T-helper 17 cell (primary cell): Measurements from ENCODE around the gene SH2D4B. TPM values are rescaled to one million over a fixed set of nuclear protein-coding genes. Genes with fewer than 3 reads are reported as not detected.

ENCODE experiments used
- ATAC-seq: fragments of 150-1000 bp; cut with Tn5 transposase; 2 replicates; pipeline ENCODE4 v1.10.0; 2021; ENCODE audit warnings: mild to moderate bottlenecking, moderate library complexity
- DNase-seq, 3 donors: peaks; one replicate each; pipeline versions ENCODE4 v3.0.0 to v3.0.0-alpha.2; 2020 to 2021
- H3K9me3 ChIP-seq: one replicate; pipeline ENCODE4 v1.7.0; 2013; ENCODE audit warnings: low read length, mild to moderate bottlenecking; ENCODE audit not compliant: control insufficient read depth, poor library complexity, severe bottlenecking
- H3K27ac Mint-ChIP-seq: one replicate; pipeline ENCODE4 v1.8.0; 2022; ENCODE audit warnings: mild to moderate bottlenecking, moderate library complexity, mixed read lengths
- H3K27me3 Mint-ChIP-seq: one replicate; pipeline ENCODE4 v1.8.0; 2022; ENCODE audit warnings: mixed read lengths
- H3K36me3 Mint-ChIP-seq: one replicate; pipeline ENCODE4 v1.8.0; 2022; ENCODE audit warnings: low read depth, mixed read lengths
- H3K4me1 Mint-ChIP-seq: one replicate; pipeline ENCODE4 v1.8.0; 2022; ENCODE audit warnings: mild to moderate bottlenecking, mixed read lengths
- H3K4me3 Mint-ChIP-seq: one replicate; pipeline ENCODE4 v1.8.0; 2022; ENCODE audit warnings: mild to moderate bottlenecking, moderate library complexity, mixed read lengths
- total RNA-seq, 4 donors: library from RNA in 2 of 4; stranded (reverse) in 2 of 4; gene quantifications; one replicate each; pipeline ENCODE4 v1.2.3 and lab custom pipeline; 2022 to 2026

Gene SH2D4B
- total RNA-seq, 2 donors from 2014 or later = 0.18 to 0.30 TPM

DNA sequence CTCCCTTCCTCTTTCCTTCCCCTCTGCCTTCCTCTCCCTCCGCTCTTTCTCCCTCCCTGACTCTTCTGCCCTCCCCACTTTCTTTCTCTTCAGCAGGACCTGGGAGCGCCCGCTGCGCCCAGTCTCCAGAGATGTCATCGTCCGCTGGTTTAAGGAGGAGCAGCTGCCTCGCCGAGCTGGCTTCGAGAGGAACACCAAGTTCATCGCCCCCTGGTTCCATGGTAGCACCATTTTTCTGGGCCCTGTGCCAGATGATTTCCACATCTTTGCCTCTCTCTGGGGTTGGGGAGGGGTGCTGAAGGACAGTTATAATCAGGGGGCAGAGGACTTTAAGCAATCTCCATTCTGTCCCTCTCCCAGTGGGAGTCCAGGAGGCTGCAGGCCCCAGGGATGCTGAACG is 71.6 kb downstream of the SH2D4B start:
- no peak for DNase-seq
- Mint-ChIP-seq H3K4me1 (no peaks in the 10 kb centered on the region), H3K27me3 (peaks cover 12% of the 10 kb centered on the region), H3K36me3 (no peaks in the 10 kb centered on the region), H3K4me3 (no peak overlapping the region), H3K27ac (no peak overlapping the region)
- no peak for ATAC-seq
- H3K9me3 ChIP-seq = no peaks in the 10 kb centered on the region

DNA sequence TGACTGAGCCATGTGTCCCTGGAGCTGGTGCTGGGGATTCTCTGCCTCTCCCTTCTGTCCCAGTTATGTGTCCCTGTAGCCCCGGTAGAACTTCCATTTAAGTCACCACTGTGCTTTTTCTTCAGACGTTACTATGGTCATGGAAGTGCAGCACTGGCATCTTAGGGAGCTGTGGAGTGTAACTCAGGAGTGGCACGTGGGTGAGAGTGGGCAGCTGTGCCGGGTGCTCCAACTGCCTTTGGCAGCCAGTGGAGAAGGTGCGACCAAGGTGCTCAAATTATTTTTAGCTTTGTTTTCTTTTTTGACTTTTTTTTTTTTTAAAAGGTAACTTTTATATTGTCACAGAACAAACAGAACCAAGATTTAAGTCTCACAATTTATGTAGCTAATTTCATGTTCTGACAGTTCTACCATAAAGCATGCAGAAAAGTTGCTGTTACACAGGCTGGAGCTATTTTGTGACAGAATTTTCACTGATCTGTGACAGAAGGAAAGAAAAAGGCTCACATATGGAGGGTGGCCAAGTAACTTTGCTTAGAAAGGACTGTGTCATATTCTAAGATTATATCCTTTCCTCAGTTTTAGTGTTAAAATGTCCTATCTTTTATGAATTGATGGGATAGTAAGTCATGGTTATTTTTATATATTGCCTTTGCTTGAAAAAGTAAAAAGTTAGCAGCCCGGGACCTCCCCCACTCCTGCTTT is 73.9 kb downstream of the SH2D4B start:
- H3K27ac Mint-ChIP-seq = no peak overlapping the region

DNA sequence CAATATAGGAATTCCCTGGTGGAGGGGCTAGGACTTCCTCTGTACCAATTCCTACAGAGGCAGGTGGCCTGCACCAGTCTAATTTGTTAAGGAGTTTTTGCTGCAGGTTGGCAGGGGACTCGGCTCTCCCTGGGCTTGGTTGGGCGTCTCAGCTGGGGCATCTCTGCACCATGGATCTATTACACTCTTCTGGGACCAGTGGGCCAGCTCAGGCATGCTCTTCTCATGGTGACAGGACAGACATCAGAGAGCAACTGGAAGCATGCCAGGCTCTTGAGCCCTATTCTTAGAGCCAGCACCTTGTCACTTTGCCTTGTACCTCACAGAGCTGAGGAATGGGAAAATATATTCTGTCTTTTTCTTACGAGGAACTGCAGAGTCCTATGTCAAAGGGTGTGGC is 74.6 kb downstream of the SH2D4B start:
- ATAC-seq (no peak), DNase-seq (no peak)
- Mint-ChIP-seq H3K4me3 (no peak overlapping the region), H3K4me1 (no peaks in the 10 kb centered on the region), H3K36me3 (no peaks in the 10 kb centered on the region), H3K27me3 (peaks cover 18% of the 10 kb centered on the region), H3K27ac (peak overlapping the region; percentile 3)
- no peaks in the 10 kb centered on the region for H3K9me3 ChIP-seq

More for the DNA sequence above, 73.9 kb downstream of the SH2D4B start:
- Mint-ChIP-seq H3K4me3 (no peak overlapping the region), H3K27me3 (peaks cover 18% of the 10 kb centered on the region), H3K36me3 (no peaks in the 10 kb centered on the region), H3K4me1 (no peaks in the 10 kb centered on the region)
- no peaks in the 10 kb centered on the region for H3K9me3 ChIP-seq
- DNase-seq (no peak), ATAC-seq (no peak)

DNA sequence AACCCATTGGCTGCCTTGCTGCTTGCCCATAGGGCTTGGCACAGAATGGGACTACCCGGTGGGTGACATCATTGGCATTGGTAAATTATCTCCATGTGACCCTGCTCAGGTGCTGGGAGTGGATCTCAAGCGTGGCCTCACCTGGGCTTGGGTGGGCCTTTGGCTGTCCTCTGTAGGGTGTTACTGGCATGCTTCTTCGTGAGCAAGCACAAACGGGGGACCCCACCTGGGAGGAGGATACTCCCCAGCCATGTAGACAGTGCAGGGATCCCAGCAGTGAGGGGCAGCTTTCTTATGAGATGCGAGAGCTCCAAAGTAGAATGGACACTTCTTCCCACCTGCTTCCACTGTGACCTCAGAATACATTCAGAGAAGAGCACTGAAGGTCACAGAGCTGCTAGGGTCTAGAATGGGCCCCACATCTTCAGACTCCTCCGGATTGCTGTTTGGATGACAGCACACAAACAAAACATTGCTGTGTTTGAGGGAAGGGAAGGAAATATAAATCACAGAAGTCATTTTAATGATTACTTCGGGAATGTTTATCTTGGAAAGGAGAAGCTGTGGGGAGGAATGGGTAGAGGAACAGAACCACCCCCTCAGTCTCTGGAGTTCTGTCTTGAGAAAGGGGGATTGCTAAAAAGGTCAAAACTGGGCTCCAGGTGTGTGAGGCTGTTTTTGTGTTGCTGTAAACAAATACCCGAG is 75.9 kb downstream of the SH2D4B start:
- no peaks in the 10 kb centered on the region for H3K9me3 ChIP-seq
- Mint-ChIP-seq H3K27ac (no peak overlapping the region), H3K4me3 (no peak overlapping the region), H3K36me3 (no peaks in the 10 kb centered on the region), H3K27me3 (peaks cover 22% of the 10 kb centered on the region), H3K4me1 (no peaks in the 10 kb centered on the region)
- ATAC-seq (no peak), DNase-seq (no peak)

DNA sequence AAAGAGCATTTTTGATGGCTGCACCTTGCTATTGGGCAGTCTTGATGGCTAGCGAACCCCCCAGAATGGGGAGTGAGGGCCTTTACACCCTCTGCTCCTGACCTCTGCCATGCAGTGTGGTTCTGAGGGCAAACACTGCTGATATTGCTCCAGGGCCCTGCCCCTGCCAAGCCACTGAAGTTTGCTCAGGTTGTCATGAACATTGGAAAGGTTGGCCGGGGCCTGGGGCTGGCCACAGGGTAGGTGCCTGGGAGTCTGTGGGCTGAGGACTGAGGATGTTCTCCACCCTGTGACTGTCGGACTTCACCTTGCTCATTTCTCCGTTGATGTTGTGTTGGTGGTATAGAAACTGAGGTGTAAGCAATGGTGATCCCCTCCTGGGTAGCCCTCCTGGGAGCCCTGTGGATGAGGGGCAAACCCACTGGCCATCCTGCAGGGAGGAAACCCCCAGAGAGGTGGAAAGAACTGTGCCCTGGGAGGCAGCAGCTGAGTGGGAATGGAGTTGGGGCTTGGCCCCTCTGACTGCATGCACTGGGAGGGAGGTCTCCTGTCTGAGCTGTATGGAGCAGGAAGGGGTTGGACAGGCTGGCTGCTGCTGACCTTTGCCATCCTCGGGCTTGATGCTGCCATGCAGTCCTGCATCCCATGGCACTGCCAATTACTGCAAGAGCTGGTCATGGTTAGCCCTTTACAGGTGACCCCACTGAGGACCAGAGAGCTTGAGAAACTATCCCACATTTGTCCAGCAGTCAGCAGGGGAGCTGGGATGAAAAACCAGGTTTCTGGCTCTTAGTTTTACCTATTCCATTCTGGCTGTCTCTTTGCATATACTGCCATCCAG is 77.1 kb downstream of the SH2D4B start:
- Mint-ChIP-seq H3K4me3 (no peak overlapping the region), H3K27me3 (peaks cover 28% of the 10 kb centered on the region)
- H3K9me3 ChIP-seq = no peaks in the 10 kb centered on the region

DNA sequence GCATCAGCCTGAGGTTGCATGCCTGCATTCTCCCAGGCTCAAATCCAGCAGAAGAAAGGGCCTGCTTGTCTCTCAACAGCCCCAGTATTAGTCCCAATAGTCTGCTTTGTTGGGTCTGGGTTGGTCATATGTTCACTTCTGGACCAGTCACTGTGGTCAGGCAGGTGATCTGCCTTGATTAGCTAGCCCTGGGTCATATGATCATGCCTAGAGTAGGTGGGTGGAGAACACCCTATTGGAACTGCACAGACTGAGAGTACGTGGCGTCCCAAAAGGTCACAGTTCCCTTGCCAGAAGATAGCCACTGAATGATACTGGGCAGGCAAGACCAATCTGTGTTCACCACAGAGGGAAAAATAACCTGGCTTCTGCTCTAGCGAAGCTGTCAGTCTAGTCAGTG is 80.1 kb downstream of the SH2D4B start:
- peaks cover 18% of the 10 kb centered on the region for H3K27me3 Mint-ChIP-seq
- no peaks in the 10 kb centered on the region for H3K9me3 ChIP-seq
- ATAC-seq = no peak
- no peaks in the 10 kb centered on the region for H3K4me1 Mint-ChIP-seq
- DNase-seq = no peak
- no peak overlapping the region for H3K27ac Mint-ChIP-seq
- no peaks in the 10 kb centered on the region for H3K36me3 Mint-ChIP-seq
- no peak overlapping the region for H3K4me3 Mint-ChIP-seq

More for the DNA sequence above, 77.1 kb downstream of the SH2D4B start:
- H3K27ac Mint-ChIP-seq = no peak overlapping the region
- ATAC-seq (no peak), DNase-seq (no peak)
- no peaks in the 10 kb centered on the region for H3K36me3 Mint-ChIP-seq
- H3K4me1 Mint-ChIP-seq = no peaks in the 10 kb centered on the region

DNA sequence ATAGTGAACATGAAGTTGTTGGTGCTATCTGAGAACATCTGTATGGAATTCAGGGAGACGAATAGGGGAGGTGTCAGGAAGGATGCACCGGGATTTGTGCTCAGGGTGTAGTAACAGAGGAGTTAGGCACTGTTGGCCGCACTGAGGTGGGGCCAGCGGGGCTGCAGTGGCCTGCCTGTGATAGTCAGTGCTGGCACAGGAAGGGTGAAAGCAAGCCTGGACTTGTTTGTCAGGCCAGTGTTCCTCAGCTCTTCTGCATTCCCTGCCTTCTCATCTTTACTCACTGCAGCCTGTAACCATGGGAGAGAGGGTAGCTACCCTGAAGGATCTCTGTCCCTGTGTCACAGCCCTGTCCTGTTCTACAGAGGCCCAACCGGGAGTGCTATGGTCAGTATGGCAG is 81.3 kb downstream of the SH2D4B start:
- H3K4me1 Mint-ChIP-seq = no peaks in the 10 kb centered on the region
- no peak for ATAC-seq
- H3K9me3 ChIP-seq = no peaks in the 10 kb centered on the region
- DNase-seq = no peak
- H3K4me3 Mint-ChIP-seq = no peak overlapping the region
- H3K27ac Mint-ChIP-seq = peak overlapping the region; percentile 59
- no peaks in the 10 kb centered on the region for H3K36me3 Mint-ChIP-seq
- peaks cover 16% of the 10 kb centered on the region for H3K27me3 Mint-ChIP-seq

DNA sequence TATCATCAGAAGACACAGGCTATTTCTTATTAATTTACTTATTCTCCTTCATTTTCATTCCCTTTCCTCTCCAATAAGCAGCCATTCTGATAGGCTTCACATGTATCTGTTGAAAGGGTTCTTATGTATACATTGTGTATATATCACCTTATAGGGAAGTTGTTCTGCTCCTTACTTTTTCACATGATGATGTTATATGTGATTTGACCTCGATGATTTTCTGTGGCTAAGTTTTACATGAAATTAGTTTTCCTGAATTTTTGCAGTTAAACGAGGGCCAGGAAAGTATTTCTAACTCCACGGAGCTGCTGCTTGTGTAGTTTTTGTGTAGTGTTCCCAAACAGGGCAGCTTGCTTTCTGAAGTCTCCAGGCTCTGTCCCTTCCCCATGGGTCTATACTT is 84.5 kb downstream of the SH2D4B start:
- Mint-ChIP-seq H3K27me3 (peaks cover 10% of the 10 kb centered on the region), H3K4me3 (no peak overlapping the region), H3K36me3 (no peaks in the 10 kb centered on the region), H3K27ac (no peak overlapping the region), H3K4me1 (no peaks in the 10 kb centered on the region)
- no peaks in the 10 kb centered on the region for H3K9me3 ChIP-seq
- DNase-seq = no peak
- ATAC-seq = no peak

DNA sequence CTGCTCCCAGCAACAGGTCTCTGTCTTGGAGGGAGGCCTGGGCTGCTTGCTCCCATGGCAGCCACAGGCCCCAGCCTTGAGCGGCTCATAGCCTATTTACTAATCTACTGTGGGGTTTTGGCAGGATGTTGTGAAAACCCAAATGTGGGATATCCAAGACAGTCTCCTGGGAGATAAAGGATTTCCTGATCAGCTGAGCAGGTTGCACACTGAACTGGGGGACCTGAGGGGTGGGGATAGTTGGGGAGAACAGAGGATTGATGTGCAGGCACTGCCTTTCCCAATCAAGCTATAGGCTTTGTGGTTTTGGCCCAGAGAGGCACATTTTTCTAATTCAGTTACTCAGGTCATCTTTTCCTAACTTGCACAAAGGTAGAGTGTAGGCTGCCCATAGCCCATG is 92.6 kb downstream of the SH2D4B start:
- Mint-ChIP-seq H3K4me3 (no peak overlapping the region), H3K27me3 (peaks cover 24% of the 10 kb centered on the region), H3K36me3 (no peaks in the 10 kb centered on the region), H3K4me1 (no peaks in the 10 kb centered on the region), H3K27ac (no peak overlapping the region)
- no peaks in the 10 kb centered on the region for H3K9me3 ChIP-seq
- DNase-seq (no peak), ATAC-seq (no peak)

DNA sequence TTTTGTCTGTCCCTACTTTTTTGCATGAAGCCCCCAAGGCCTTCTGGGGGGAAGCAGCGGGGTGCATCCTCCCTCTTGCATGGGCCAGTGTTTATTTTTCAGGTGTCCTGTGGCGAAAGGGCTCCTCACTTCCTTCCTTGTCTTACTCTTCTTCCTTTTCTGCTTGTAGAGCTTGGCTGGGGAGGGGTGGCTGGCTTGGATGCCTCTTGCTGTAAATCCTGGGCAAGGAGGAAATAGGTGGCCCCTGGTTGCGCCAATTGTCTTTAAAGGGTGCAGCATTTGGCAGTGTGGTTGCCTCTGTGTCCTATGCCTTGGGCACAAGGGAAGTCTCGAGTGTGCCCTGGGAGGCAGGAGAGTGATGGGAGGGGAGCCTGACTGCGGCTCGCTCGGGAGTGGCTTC is 95.0 kb downstream of the SH2D4B start:
- Mint-ChIP-seq H3K27me3 (peaks cover 24% of the 10 kb centered on the region), H3K4me3 (no peak overlapping the region), H3K27ac (no peak overlapping the region), H3K4me1 (no peaks in the 10 kb centered on the region), H3K36me3 (no peaks in the 10 kb centered on the region)
- no peak for DNase-seq
- H3K9me3 ChIP-seq = no peaks in the 10 kb centered on the region
- ATAC-seq = no peak

DNA sequence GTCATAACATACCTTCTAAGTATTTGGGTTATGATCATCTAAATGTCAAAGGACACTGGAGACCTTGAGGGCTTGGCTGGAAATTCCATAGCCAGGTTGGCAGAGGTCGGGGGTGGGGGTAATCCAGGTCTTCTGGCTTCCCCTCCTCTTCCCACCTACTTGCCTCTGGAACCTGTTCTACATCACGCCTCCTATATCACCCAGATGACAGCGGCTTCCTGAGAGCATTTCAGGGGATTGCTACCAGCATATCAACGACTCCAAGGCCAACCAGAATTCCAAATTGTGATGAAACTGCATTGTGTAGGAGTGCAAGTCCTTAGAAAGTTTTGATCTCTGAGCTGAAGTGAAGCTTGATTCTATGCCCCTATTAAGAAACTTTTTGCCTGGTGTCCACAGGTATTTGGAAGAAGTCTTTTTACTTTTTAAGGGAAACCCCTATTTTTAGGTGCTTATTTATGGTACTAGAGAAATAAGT is 95.7 kb downstream of the SH2D4B start:
- DNase-seq = no peak
- no peak for ATAC-seq
- no peaks in the 10 kb centered on the region for H3K4me1 Mint-ChIP-seq
- no peak overlapping the region for H3K4me3 Mint-ChIP-seq
- peaks cover 24% of the 10 kb centered on the region for H3K27me3 Mint-ChIP-seq
- no peak overlapping the region for H3K27ac Mint-ChIP-seq
- no peaks in the 10 kb centered on the region for H3K9me3 ChIP-seq
- no peaks in the 10 kb centered on the region for H3K36me3 Mint-ChIP-seq

DNA sequence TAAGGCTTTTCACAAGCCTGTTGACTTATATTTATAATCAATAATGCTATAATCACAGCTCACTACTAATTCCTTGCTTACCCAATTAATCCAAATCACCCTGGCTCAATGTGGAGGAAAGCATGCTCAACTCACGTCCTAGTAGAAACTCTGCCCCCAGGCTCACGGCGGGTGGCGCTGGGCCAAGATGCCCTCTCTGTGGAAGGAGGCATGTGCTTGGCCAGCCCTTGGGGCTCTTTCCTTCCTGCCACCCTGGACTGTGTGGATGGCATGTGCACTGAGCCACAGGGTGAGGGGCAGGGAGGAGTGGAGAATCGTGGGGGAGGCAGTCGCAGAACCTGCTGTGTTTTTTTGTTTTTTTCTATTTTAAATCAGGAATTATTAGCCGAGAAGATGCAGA is 96.2 kb downstream of the SH2D4B start:
- H3K9me3 ChIP-seq = no peaks in the 10 kb centered on the region
- no peak overlapping the region for H3K4me3 Mint-ChIP-seq
- ATAC-seq (no peak), DNase-seq (no peak)
- H3K27ac Mint-ChIP-seq = no peak overlapping the region
- H3K4me1 Mint-ChIP-seq = no peaks in the 10 kb centered on the region
- H3K27me3 Mint-ChIP-seq = peaks cover 24% of the 10 kb centered on the region
- no peaks in the 10 kb centered on the region for H3K36me3 Mint-ChIP-seq

DNA sequence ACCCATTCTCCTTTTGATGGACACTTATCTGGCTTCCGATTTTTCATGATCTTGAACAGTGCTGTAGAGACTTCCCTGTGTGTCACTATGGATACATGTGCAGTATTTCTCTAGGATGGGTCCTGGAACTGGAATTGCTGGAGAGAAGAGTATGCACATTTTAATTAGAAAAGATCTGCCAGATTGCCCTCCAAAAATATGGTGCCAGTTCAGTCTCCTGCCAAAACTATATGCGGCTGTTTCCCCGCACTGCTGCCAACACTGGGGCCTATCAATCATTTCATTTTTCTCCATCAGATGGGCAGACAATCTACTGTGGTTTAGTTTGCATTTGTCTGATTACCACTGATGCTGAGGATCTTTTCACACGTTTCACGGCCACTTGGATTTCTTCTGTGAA is 105.0 kb downstream of the SH2D4B start:
- ATAC-seq = no peak
- H3K4me3 Mint-ChIP-seq = no peak overlapping the region
- no peak overlapping the region for H3K27ac Mint-ChIP-seq
- peaks cover 12% of the 10 kb centered on the region for H3K27me3 Mint-ChIP-seq
- peaks cover 3% of the 10 kb centered on the region for H3K36me3 Mint-ChIP-seq
- no peaks in the 10 kb centered on the region for H3K4me1 Mint-ChIP-seq
- H3K9me3 ChIP-seq = no peaks in the 10 kb centered on the region
- DNase-seq = no peak
